Motor neuron (in vitro differentiated cells): Measurements from ENCODE around the gene ARID4B. TPM values are rescaled to one million over a fixed set of nuclear protein-coding genes. Genes with fewer than 3 reads are reported as not detected.

Source experiments
- ATAC-seq, 8 experiments: fragments of 200-7000 bp; cut with Tn5 transposase; replicated peaks in 6 of 8; 2 replicates each; pipeline ENCODE4 v1.8.0; 2021; ENCODE audit warnings: mild to moderate bottlenecking in 8 of 8, moderate library complexity in 8 of 8
- H3K27ac ChIP-seq, 2 donors: fragments of 250-450 bp; sonication (Bioruptor Pico); 2 replicates each; pipeline ENCODE4 v1.9.0; 2021; ENCODE audit warnings: antibody characterized with exemption in 2 of 2, mild to moderate bottlenecking in 2 of 2, moderate library complexity in 1 of 2
- H3K4me1 ChIP-seq, 2 donors: fragments of 250-450 bp; sonication (Bioruptor Pico); replicated peaks in 1 of 2; 2 replicates each; pipeline ENCODE4 v1.6.1; 2021; ENCODE audit warnings: antibody characterized with exemption in 2 of 2, mild to moderate bottlenecking in 2 of 2, moderate library complexity in 1 of 2
- H3K4me3 ChIP-seq, 5 donors: fragments of 250-450 bp; sonication (Bioruptor Pico); 2 replicates each; pipeline ENCODE4 v1.9.0; 2021; ENCODE audit warnings: antibody characterized with exemption in 5 of 5, mild to moderate bottlenecking in 5 of 5, moderate library complexity in 4 of 5
- WGBS, 10 experiments: fragments of 450-650 bp; shearing (Covaris generic); methylation state at CpG; one replicate each; pipeline ENCODE4 v1.0.0; 2022; 5-methylcytosine and 5-hydroxymethylcytosine counted together
- in situ Hi-C, 9 experiments: fragments of 400-800 bp; cut with MboI; loops; one replicate each; pipeline ENCODE4 v1.15.0; 2021; ENCODE audit warnings: low sequenced_read_pairs in 9 of 9, low pct_unique_long_range_greater_than_20kb in 2 of 9; ENCODE audit not compliant: unreplicated experiment in 9 of 9
- total RNA-seq, 8 experiments: library from RNA; unstranded; fragments of 300-600 nt; gene quantifications; 2 replicates each; pipeline versions ENCODE4 v1.2.3 to v1.2.4, GENCODE V29; 2022

ARID4B gene
- total RNA-seq, 8 experiments from 2014 or later, result 25.5 to 71.7 (median 53.6) TPM

- no peak overlapping the region for H3K27ac ChIP-seq
- WGBS, 10 experiments, result 0 to 75% (median 27%) methylated on average over 1 to 2 of the region's 2 CpGs
- no peak overlapping the region for H3K4me3 ChIP-seq
- ATAC-seq, result peak; percentile 75 to 99 (median 84)
- in situ Hi-C loops, result no loop called here
- H3K4me1 ChIP-seq, result peaks cover 0 to 2% of the 10 kb centered on the region in 2 donors
Observed at GRCh38 chr1:235253219-235253962, 74.6 kb downstream of the ARID4B start.

- 65 to 100% (median 96%) methylated on average over 1 to 3 of the region's 3 CpGs; no CpG with 5 or more reads in 1 of the 10 experiments for WGBS, 10 experiments
- in situ Hi-C loops, result no loop called here
- H3K4me1 ChIP-seq, result peaks cover 0 to 2% of the 10 kb centered on the region in 2 donors
Observed at GRCh38 chr1:235250430-235250829, 77.5 kb downstream of the ARID4B start.

GRCh38 chr1:235246022-235246948 is 81.7 kb downstream of the ARID4B start:
- peak in 1 of 8 experiments; percentile 45 for ATAC-seq
- in situ Hi-C loops, result no loop called here
- no peak overlapping the region for H3K4me3 ChIP-seq
- H3K4me1 ChIP-seq, result no peaks in the 10 kb centered on the region
- 50 to 100% (median 85%) methylated on average over 1 to 2 of the region's 2 CpGs for WGBS, 10 experiments
- no peak overlapping the region for H3K27ac ChIP-seq

More at GRCh38 chr1:235250430-235250829, 77.5 kb downstream of the ARID4B start:
- no peak for ATAC-seq
- Histone ChIP-seq H3K4me3 (no peak overlapping the region), H3K27ac (no peak overlapping the region)

DNA sequence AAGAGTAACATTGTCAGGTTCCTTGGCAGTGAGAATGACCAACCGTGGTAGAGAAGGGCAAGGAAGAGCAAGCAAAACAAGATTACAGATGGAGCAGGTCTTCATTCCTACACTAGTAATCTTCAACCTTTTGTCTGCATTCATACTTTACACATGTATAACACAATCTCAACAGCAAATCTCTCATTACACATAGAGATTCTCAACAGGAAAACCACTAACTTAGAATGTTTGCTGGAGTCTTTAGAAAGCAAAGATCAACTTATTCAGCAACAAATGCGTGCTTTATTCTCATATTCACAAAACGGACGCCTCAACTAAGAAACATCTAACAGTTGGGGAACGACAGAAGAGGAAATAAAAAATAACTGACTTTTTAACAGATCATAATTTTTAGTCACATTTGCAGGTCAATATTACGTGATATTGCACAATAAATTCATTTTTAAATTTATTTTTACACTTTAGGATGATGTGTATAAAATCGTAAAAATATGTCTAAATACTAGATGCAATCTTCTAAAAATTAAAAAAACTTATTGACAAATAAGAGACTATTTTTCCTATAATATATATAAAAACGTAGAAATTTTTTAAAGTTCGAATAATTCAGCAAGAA is 82.9 kb downstream of the ARID4B start:
- Histone ChIP-seq H3K4me3 (no peak overlapping the region), H3K27ac (no peak overlapping the region), H3K4me1 (no peaks in the 10 kb centered on the region)
- no peak for ATAC-seq
- WGBS, 10 experiments, result 88 to 100% (median 96%) methylated on average over 3 to 9 of the region's 9 CpGs
- in situ Hi-C loops, result no loop called here

GRCh38 chr1:235240960-235241359 is 87.0 kb downstream of the ARID4B start:
- no peak overlapping the region for H3K27ac ChIP-seq
- no peaks in the 10 kb centered on the region for H3K4me1 ChIP-seq
- no peak for ATAC-seq
- in situ Hi-C loops, result no loop called here
- no peak overlapping the region for H3K4me3 ChIP-seq

DNA sequence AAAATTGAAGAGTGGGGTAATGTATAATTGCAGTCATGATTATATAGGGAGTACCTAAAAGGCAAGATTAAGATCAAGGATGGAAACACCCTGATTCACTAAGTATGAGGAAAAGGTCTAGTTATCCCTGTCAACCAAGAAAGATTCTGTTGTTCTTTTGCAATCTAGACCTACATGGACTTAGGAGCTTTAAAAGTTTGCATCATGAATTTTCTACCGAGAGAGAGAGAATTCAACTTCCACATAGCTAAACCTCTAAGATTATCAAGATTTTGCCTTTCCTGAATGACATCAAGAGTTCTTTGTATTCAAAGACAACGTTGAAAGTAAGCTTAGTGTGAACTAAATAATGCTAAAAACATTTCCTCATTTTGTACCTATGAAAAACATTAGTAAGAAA is 88.1 kb downstream of the ARID4B start:
- in situ Hi-C loops, result no loop called here
- H3K4me1 ChIP-seq, result no peaks in the 10 kb centered on the region
- no peak overlapping the region for H3K4me3 ChIP-seq
- WGBS, 10 experiments, result 74 to 100% (median 87%) methylated on average over 1 to 2 of the region's 2 CpGs; no CpG with 5 or more reads in 1 of the 10 experiments
- H3K27ac ChIP-seq, result no peak overlapping the region
- ATAC-seq, result no peak

- Histone ChIP-seq H3K4me3 (no peak overlapping the region), H3K4me1 (no peaks in the 10 kb centered on the region), H3K27ac (no peak overlapping the region)
- ATAC-seq, result no peak
- 40 to 100% (median 94%) methylated on average over 1 to 4 of the region's 4 CpGs; no CpG with 5 or more reads in 3 of the 10 experiments for WGBS, 10 experiments
- in situ Hi-C loops, result no loop called here
Observed at GRCh38 chr1:235238558-235238957, 89.4 kb downstream of the ARID4B start.

- in situ Hi-C loops, result no loop called here
Observed at GRCh38 chr1:235236128-235236527, 91.9 kb downstream of the ARID4B start.

GRCh38 chr1:235229868-235230267 is 98.1 kb downstream of the ARID4B start:
- no peak overlapping the region for H3K27ac ChIP-seq
- in situ Hi-C loops, result no loop called here
- no peaks in the 10 kb centered on the region for H3K4me1 ChIP-seq
- WGBS, 10 experiments, result 82 to 100% (median 96%) methylated on average over 2 of the region's 2 CpGs; no CpG with 5 or more reads in 5 of the 10 experiments
- H3K4me3 ChIP-seq, result no peak overlapping the region
- no peak for ATAC-seq

More at GRCh38 chr1:235236128-235236527, 91.9 kb downstream of the ARID4B start:
- Histone ChIP-seq H3K27ac (no peak overlapping the region), H3K4me3 (no peak overlapping the region), H3K4me1 (no peaks in the 10 kb centered on the region)
- 91 to 100% (median 98%) methylated on average over 2 to 5 of the region's 5 CpGs for WGBS, 10 experiments
- ATAC-seq, result no peak

DNA sequence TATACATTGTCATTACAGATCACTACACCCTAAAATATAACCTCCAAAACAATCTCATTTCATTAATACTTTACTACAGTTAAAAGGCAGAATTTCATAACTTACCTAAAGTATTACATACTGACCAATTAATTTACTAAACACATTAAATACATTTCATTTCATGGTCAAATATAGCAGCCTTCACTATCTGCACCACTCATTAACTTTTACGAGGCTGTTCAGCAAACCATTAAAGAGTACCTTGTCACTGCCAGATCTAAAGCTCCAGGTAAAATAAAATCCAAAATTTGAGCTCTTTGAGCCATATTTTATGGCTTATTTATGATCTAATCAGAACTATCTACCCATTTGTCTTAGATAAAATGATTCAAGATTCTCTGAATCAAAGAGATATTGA is 100.6 kb downstream of the ARID4B start:
- Histone ChIP-seq H3K4me3 (no peak overlapping the region), H3K4me1 (no peaks in the 10 kb centered on the region), H3K27ac (no peak overlapping the region)
- 80 to 100% (median 94%) methylated on average over 1 of the region's 1 CpG; no CpG with 5 or more reads in 2 of the 10 experiments for WGBS, 10 experiments
- in situ Hi-C loops, result no loop called here
- ATAC-seq, result no peak

GRCh38 chr1:235226933-235227332 is 101.0 kb downstream of the ARID4B start:
- in situ Hi-C loops, result no loop called here
- 78 to 91% (median 78%) methylated on average over 1 of the region's 1 CpG; no CpG with 5 or more reads in 7 of the 10 experiments for WGBS, 10 experiments
- no peak overlapping the region for H3K27ac ChIP-seq
- no peak for ATAC-seq
- H3K4me1 ChIP-seq, result no peaks in the 10 kb centered on the region
- no peak overlapping the region for H3K4me3 ChIP-seq

- ATAC-seq, result no peak
- H3K27ac ChIP-seq, result no peak overlapping the region
- H3K4me1 ChIP-seq, result no peaks in the 10 kb centered on the region
- H3K4me3 ChIP-seq, result no peak overlapping the region
- in situ Hi-C loops, result no loop called here
Observed at GRCh38 chr1:235225299-235225698, 102.7 kb downstream of the ARID4B start.
